DMS114 treated with DMSO at 0.1 percent for 48 hours (cell line): ENCODE results near the gene ZNF346.
A peak's percentile ranks its signal among the peaks of the same experiment; 100 is the strongest.

Experiments used
- DNase-seq: peaks from one replicate; lab custom pipeline; 2025; ENCODE audit not compliant: unreplicated experiment; lab: John Stamatoyannopoulos, UW

ZNF346 gene

DNA sequence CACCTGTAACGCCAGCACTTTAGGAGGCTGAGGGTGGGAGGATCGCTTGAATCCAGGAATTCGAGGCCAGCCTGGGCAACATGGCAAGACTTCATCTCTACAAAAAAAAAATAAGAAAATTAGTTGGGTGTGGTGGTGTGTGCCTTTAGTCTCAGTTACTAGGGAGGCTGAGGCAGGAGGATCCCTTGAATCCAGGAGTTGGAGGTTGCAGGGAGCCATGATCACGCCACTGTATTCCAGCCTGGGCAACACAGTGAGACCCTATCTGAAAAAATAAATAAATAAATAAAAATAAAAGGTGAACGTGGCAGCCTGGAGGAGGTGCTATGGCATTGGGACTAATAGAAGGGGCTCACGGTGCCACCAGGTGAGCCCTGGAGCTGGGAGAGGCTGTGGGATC lies 71.3 kb downstream of the ZNF346 start:
- no peak for DNase-seq

DNA sequence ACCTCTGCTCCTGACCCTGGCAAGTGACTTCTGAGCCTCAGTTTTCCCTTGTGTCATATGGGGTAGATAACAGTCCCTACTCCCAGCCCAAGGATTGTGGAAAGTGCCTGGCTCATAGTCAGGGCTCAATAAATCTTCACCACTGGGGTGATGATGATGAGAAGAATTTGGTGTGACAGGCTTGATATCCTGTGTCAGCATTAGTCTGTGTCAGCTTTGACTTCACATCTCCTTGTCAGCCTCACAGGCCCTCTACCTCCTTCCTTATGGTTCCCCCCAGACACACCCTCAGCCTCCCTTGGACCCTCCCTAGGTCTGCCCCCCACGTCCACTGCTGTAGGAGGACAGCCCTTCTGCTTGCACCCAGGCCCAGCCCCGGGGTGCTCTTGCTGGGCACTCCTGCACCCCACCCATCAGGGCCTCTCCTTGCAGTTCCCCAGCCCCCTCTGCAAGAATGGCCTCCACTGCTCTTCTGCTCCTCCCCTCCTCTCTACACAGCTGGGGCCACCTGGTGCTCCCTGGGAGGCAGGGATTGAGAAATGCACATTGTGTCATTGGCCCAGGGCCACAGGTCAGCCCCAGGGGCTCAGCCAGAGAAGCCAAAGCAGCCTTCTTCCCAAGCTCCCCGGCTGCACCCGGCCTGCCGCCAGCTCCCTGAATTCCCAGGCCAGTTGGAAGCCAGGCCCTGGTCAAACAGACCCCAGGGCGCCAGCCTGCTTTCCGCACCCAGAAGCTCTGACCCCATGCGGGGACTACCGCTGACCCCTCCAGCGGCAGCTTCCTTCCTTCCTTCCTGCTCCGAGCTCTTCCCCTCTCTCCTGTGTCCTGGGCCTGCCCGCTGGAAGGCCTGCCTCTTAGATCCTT lies 72.0 kb downstream of the ZNF346 start:
- no peak for DNase-seq

DNA sequence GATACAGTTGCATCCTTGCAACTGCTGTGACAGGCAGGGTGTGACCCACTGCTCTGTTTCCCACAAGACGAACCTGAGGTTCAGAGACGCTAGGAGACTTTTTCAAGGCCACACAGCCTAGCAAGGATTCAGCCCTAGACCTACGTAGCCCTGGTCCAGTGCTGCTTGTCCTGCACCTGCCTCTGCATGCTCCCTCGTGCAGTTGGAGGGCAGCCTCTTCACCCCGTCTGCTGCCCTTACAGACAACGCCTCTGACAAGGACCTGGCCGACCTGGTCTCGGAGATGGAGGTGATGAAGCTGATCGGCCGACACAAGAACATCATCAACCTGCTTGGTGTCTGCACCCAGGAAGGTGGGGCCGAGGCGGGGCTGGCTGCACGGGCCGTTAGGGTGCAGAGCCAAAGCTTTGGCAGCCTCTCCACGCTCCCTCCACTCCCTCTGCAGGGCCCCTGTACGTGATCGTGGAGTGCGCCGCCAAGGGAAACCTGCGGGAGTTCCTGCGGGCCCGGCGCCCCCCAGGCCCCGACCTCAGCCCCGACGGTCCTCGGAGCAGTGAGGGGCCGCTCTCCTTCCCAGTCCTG lies 72.7 kb downstream of the ZNF346 start:
- DNase-seq = no peak

DNA sequence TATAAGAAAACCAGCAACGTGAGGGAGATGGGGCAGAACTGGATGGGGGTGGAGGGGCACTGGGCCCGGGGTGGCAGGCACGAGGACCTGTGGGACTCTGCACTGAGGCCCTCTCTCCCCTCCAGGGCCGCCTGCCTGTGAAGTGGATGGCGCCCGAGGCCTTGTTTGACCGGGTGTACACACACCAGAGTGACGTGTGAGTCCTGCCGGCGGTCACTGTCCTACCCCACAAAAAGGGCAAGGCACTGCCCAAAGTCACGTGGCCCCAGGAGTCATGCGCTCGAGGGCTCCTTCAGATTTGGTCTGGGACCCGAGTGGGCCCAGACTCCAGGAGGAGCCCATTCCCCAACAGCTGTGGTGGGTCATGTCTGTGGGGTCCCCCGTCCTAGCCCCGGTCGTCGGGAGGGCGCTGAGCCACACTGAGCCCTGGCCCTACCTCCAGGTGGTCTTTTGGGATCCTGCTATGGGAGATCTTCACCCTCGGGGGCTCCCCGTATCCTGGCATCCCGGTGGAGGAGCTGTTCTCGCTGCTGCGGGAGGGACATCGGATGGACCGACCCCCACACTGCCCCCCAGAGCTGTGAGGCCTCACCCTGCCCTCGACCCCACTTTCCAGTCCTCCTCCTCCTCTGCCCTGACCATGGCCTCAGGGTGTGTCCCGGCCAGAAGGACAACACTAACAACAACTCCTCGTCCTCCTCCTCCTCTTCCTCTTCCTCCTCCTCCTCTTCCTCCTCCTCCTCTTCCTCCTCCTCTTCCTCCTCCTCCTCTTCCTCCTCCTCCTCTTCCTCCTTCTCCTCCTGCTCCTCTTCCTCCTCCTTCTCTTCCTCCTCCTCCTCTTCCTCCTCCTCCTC lies 73.9 kb downstream of the ZNF346 start:
- DNase-seq = no peak

DNA sequence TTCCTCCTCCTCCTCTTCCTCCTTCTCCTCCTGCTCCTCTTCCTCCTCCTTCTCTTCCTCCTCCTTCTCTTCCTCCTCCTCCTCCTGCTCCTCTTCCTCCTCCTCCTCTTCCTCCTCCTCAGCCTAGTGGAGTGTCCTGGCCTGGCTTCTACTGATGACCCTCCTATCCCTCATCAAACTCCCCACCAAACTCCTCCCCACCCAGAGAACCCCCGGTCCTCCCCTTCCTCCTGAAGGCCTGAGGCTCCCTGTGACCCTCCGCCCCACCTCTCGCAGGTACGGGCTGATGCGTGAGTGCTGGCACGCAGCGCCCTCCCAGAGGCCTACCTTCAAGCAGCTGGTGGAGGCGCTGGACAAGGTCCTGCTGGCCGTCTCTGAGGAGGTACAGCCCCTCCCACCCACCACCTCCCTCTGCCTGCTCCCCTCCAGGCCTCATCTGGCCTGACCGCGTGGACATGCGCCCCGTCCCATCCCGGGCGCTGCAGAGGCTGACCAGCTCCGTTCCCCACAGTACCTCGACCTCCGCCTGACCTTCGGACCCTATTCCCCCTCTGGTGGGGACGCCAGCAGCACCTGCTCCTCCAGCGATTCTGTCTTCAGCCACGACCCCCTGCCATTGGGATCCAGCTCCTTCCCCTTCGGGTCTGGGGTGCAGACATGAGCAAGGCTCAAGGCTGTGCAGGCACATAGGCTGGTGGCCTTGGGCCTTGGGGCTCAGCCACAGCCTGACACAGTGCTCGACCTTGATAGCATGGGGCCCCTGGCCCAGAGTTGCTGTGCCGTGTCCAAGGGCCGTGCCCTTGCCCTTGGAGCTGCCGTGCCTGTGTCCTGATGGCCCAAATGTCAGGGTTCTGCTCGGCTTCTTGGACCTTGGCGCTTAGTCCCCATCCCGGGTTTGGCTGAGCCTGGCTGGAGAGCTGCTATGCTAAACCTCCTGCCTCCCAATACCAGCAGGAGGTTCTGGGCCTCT lies 74.8 kb downstream of the ZNF346 start:
- no peak for DNase-seq

DNA sequence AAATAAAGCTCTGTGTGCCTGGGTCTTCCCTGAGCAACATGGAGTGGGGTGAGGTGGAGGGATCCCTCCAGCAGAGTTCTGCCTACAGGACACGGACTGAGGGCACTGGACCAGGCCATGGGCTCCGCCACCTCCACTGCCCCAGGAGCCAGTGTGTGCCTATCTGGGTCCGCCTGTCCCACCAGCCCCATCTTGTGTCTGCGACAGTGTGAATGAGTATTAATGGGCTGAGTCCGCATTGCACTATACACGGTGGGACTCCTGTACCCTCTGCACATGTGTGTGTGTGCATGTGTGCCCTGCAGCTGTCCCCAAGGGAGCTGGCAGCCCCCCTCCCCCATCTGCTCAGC lies 75.6 kb downstream of the ZNF346 start:
- DNase-seq = no peak

DNA sequence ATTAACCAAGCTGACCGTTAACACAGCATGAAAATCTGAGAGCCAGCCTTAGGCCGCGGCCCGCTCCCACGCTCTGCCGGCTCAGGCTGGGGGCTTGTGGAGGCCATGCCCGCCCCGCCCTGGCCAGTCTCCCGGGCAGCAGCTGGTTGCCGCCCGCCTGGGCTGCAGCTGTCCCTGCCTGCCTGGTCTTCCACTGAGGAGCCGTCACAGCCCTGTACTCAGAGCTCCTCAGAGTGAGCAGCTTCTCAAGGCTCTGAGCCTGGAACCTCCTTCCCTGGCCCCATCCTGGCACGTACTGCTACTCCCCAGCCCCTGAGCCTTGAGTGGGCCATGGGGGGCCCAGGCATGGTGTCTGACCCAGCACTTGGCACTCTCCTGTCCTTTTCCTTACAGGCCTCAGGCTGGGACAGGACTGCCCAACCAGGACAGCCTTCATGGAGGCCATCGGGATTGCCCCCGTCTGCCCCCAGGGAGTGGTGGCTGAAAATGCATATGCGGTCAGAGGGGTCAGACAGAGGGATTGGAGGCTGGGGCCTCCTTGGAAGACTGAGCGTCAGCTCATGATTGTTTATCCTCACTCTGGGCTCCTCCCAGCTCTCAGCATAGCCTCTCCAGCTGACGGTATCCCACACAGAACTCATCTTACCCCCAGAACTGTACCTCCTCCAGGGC lies 76.1 kb downstream of the ZNF346 start:
- DNase-seq = no peak

DNA sequence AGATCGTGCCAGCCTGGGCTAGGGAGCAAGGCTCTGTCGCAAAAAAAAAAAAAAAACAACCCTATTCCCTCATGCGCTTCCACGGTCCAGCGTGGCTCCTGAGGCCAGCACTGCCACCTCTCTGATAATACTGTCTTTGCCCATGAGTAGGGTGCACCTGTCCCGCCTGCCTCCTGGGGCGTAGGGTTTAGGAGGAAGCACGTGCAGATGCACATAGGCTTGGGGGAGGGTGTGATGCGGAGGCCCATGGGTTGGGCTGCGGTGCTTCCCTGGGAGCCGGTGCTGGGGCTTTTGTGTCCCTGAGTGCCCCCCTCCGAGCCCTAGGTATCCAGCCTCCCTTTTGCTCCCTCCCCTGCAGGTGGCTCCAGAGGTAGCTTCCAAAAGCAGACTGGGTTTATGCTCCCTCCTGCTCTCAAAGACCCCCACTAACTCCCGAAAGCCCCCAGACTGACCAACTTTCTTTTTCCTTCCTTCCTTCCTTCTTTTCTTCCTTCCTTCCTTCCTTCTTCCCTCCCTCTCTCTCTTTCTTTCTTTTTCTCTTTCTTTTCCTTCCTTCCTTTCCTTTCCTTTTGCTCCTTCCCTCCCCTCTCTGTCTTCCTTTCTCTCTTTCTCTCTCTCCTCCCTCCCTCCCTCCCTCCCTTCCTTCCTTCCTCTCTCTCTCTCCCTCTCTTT lies 77.1 kb downstream of the ZNF346 start:
- no peak for DNase-seq

DNA sequence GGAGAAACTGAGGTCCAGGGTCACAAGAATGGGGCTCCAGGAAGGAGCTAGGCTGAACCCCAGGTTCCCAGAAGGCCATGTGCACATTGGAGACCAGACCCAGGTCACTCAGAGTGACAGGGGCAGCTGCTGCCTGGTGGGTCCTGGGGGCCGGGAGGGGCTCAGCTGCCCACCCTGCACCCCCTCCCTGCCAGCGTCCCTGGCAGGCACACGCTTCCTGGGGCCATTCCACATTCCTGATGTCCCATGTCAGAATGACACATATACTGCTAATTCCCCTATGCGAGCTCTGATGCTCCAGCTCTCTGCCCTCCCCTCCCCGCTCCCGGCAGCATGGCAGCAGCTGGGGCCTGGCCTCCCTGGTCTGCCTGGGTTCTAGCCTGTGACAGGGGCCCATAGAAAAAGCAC lies 78.2 kb downstream of the ZNF346 start:
- no peak for DNase-seq

DNA sequence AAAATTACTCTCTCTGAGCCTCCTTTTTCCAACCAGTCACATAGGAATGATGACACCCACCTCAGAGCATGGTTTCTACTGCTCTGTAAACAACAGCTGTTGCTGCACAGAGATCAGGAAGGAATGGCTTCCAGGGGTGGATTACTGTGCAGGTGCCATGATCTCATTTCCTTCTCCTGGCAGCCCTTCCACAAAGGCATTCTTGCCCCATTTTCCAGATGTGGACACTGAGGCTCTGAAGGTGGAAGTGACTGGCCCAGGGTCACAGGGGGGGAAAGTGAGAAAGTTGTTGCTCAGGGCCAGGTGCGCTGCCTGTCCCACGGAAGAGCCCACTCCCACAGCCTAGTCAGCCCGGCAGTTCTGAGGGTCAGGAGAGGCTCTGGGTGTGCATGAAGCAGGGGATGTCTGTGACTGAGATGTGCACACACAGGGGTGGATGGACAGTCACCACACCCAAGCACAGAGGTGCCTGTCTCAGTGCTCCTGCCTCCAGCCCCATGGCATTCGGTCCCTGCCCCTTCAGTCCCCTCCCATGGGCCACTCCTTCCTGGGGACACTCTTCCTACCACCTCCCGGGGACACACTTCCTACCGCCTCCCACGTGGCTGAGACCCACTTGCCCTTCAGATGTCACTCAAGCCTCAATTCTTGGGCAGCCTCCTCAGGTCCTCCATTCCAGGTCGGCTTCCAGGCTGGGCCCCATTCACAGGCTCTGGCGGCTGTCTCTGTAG lies 81.2 kb downstream of the ZNF346 start:
- no peak for DNase-seq

DNA sequence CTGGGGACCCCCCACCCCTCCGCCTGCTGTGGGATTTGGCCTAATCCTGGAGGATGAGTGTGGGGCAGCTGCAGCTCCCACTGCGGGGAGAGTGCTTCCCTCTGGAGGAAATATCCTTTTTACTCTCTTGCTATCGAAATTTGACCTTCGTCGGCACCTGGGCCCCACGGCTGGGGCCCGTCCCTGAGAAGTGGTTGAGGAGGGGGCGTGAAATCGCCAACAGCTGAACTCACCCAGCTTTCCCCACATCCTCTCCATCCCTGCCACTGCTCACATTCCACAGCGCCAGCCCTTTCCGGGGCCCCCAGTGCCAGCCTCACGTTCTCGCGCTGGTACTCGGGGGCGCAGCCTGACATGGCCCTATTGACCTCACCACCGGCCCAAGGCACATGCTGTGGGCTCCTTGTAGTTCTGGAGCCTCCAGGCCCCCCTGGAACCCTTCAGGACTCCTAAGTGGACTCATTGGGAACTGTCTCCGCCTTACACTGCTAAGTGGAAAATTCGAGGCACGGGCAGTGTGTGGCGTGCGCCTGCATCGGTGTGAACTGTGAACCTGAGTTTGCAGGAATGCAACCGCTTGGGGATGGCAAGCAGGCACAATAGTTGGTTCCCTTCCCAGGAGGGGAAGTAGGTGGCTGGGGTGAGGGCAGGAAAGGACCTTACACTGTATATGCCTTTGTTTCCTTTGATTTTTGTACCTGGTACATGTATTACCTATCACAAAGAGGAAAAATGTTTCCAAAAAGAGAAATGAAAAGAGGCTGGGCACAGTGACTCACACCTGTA lies 83.4 kb downstream of the ZNF346 start:
- DNase-seq = no peak

DNA sequence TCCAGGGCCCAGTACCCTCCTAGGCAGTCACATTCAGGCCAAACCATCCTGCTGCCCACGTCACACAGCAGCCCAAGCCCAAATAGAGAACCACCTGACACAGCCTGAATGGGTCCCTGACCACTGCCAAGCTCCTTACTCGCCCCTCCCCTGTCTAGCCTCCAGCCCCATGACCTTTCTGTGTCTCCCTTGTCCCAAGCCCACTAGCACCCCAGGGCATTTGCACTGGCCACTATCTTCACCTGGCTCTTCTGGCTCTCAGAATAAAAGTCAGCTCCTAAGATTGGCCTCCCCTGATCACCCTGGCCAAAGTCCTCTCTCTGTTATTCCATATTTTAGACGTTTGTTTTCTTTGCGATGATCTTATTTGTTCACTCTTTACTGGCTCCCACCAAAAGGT lies 84.7 kb downstream of the ZNF346 start:
- no peak for DNase-seq

DNA sequence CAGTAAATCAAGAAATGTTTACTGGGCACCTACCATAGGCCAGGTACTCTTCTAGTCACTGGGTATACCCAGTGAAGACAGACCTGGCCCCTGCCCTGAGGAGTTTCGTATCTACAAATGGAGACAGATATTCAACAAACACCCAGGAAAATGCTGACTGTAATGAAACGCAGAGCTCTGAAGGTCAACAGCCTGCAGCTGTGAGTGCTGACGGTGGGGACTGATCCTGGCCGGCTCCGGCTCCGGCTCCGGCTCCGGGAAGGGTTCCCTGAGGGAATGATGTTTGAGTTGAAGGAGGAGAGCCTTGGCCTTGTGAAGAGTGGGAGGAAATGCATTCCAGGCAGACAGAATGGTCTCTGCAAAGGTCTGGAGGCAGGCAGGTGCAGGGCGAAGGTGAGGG lies 87.3 kb downstream of the ZNF346 start:
- no peak for DNase-seq

DNA sequence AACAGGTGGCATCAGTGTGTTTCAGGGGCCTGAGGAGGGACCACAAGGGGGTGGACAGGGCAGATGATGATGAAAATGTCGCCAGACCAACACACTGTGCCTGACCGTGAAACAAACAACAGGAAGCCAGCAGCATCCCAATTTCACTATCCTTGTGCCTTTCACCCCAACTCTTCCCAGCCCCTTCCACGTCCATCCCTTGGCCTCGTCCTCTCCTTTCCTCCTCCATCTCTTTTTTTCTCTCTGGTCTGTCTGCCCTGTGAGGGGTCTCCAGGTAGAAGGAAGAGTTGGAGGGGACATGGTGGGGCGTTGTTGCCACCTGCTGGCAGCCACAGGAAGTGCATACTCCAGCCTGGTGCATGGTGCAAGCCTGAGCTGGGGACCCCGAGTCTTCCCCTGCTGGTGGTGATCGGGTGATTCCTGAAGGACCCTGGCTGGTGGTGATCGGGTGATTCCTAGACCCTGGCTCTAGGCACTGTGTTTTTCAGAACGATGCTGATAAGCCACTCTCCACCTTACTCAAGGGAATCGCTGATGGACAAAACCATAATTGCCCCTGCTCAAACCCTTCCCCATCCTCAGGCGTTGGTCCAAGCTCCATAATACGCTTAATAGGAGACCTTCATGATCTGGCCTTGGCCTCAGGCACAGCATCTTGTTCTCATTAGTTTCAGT lies 89.4 kb downstream of the ZNF346 start:
- DNase-seq = peak; percentile 52

DNA sequence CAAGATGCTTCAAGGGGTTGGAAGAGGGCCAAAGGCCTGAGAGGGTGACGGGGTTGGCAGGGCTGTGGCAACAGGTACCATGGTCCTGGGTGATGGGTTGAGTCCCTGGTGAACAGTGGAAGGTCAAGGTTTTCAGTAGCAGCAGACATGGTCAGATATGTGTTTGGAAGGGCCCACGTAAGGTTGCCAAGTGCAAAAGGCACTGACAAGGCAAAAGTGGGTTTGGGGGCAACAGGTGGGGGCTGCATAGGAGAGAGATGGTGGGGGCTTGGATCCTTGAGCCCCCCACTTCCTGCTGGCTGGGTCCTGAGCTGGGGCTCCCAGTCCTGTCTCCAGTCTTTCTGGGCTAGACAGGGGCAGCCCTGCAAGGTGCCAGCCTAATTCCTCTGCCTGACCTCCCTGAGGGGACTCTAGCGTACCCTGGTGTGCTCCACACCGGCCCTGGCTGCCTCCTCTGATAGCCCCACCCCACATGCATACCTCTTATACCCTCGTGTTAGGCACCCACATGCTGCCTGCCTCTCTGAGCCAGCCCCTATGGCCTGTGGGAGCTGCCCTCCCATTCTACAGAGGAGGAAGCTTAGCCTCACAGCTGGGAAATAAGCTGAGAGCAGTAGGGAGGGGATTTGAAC lies 90.2 kb downstream of the ZNF346 start:
- no peak for DNase-seq

DNA sequence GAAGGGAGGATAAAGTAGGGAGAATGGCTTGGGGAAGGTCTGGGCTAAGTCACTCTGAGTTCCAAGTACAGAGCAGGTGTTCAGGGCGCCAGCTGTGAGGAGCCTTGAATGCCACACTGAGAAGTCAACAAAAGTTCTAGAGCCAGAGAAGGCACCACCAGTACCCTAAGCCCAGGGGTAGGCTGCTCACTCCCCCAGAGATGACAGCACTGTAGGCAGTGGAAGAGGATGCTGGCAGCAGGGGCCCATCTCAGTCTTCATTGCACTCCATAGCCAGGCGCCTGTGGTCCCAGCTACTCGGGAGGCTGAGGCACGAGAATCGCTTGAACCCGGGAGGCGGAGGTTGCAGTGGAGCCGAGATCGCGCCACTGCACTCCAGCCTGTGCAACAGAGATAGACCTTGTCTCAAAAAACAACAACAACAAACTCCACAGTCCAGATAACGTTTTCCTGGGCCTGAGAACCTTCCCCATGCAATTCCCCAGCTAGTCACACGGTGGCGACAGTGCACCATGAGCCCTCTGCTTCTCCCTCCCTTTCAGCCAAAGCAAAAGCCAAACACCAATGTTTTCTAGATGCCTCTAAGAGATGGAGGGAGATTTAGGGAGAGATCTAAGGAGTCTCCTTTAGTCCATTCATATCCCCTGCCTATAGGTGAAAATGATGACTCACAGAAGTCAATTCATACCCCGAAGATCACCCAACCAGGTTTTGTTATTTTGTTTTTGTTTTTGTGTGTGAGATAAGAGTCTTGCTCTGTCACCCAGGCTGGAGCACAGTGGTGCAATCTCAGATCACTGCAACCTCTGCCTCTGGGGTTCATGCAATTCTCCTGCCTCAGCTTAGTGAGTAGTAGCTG lies 91.3 kb downstream of the ZNF346 start:
- DNase-seq = peak; percentile 84
